GM12891 (cell line): ENCODE measurements around the gene SNRPD3.

Source experiments
- PAX5 ChIP-seq: IDR thresholded peaks from 2 replicates; pipeline ENCODE4 v1.6.1; 2011; ENCODE audit warnings: low read length, moderate library complexity, mild to moderate bottlenecking; ENCODE audit not compliant: insufficient read depth, severe bottlenecking
- POLR2A ChIP-seq: IDR thresholded peaks from 2 replicates; pipeline ENCODE4 v1.6.1; 2011; ENCODE audit warnings: low read depth, low read length, control low read depth
- POLR2AphosphoS5 ChIP-seq: IDR thresholded peaks from 2 replicates; pipeline ENCODE4 v1.6.1; 2011; ENCODE audit warnings: low read depth, low read length, control low read depth
- POU2F2 ChIP-seq: IDR thresholded peaks from 2 replicates; pipeline ENCODE4 v1.6.1; 2011; ENCODE audit warnings: low read depth, mild to moderate bottlenecking, control low read depth, low read length, moderate library complexity
- SPI1 ChIP-seq: IDR thresholded peaks from 2 replicates; pipeline ENCODE4 v1.6.1; 2011; ENCODE audit warnings: low read depth, low read length, control low read depth
- TAF1 ChIP-seq: IDR thresholded peaks from 2 replicates; pipeline ENCODE4 v1.6.1; 2011; ENCODE audit warnings: low read depth, low read length, control low read depth

- no peak for TF ChIP-seq POLR2A
- TF ChIP-seq POLR2AphosphoS5: no peak
- TF ChIP-seq SPI1: no peak
- TF ChIP-seq TAF1: no peak
- TF ChIP-seq PAX5: no peak
- no peak for TF ChIP-seq POU2F2
Observed at GRCh38 chr22:24592058-24592850, 36.5 kb downstream of the SNRPD3 start.
